Astrocyte of the cerebellum (primary cell): ENCODE data around the gene ACAP1.

Experiments used
- DNase-seq: peaks from one replicate; pipeline ENCODE4 v3.0.0-alpha.2; 2011; ENCODE audit warnings: low read depth
- H3K4me3 ChIP-seq: 2 replicates; pipeline ENCODE4 v1.5.1; 2011; ENCODE audit warnings: mild to moderate bottlenecking, low read depth, low read length, moderate library complexity
- in situ Hi-C: cut with HindIII; loops from 2 replicates; pipeline ENCODE4 v1.10.0; 2017; ENCODE audit warnings: low sequenced_read_pairs
- TF ChIP-seq, protein P1 (sequence below): IDR thresholded peaks from 2 replicates; pipeline ENCODE4 v1.5.1; 2012; ENCODE audit warnings: low read length, low read depth, moderate library complexity, mild to moderate bottlenecking; ENCODE audit errors: missing control alignments

Gene ACAP1, protein sequence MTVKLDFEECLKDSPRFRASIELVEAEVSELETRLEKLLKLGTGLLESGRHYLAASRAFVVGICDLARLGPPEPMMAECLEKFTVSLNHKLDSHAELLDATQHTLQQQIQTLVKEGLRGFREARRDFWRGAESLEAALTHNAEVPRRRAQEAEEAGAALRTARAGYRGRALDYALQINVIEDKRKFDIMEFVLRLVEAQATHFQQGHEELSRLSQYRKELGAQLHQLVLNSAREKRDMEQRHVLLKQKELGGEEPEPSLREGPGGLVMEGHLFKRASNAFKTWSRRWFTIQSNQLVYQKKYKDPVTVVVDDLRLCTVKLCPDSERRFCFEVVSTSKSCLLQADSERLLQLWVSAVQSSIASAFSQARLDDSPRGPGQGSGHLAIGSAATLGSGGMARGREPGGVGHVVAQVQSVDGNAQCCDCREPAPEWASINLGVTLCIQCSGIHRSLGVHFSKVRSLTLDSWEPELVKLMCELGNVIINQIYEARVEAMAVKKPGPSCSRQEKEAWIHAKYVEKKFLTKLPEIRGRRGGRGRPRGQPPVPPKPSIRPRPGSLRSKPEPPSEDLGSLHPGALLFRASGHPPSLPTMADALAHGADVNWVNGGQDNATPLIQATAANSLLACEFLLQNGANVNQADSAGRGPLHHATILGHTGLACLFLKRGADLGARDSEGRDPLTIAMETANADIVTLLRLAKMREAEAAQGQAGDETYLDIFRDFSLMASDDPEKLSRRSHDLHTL

DNA sequence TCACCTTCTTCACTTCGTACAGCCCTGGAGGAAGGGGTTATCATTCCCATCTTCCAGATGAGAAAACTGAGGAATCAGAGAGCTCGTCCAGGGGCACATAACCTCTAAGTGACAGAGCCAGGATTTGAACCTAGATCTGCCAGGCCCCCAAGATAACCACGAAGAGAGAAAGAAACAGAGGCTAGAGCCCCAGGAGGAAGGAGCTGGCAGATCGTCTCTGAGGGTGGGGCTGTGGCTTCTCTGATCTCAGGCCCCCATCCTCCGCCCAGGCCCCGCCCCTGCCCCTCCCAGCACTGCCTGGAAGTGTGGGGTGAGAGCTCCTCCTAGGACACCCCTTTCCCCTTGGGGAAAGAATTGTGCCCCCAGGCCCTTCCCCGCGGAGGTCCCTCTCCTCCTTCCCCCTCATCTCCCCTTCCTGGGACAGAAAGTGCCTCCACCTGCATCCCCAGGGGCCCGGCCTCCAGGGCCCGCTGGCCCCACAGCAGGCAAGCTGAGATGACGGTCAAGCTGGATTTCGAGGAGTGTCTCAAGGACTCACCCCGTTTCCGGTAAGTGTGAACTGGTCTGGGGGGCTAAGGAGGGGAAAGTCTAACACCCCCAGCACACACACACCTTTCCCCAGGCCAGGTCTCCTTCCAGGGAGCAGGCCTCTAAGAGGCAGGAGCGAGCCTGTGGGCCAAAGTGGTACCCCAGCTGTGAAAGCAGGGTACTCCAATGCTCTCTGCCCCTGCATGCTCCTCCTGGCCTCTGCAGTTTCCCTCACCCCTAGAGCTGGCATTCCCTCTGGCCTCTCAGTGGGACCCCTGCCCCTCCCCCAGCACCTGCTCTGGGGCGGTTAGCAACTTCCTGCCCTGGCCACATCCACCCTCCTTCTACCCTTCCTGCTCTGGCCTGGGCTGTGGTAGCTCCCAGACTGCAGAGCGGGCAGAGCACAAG is at the start of gene ACAP1:
ACAP1 (plus strand) TSS at position 290 of the 936 bp plus-strand sequence; CDS start at position 496, 206 bp downstream.
- DNase-seq, result no peak
- no peak within 1 kb of the TSS for H3K4me3 ChIP-seq
- in situ Hi-C loops, result no loop called here
- TF ChIP-seq, protein P1, sequence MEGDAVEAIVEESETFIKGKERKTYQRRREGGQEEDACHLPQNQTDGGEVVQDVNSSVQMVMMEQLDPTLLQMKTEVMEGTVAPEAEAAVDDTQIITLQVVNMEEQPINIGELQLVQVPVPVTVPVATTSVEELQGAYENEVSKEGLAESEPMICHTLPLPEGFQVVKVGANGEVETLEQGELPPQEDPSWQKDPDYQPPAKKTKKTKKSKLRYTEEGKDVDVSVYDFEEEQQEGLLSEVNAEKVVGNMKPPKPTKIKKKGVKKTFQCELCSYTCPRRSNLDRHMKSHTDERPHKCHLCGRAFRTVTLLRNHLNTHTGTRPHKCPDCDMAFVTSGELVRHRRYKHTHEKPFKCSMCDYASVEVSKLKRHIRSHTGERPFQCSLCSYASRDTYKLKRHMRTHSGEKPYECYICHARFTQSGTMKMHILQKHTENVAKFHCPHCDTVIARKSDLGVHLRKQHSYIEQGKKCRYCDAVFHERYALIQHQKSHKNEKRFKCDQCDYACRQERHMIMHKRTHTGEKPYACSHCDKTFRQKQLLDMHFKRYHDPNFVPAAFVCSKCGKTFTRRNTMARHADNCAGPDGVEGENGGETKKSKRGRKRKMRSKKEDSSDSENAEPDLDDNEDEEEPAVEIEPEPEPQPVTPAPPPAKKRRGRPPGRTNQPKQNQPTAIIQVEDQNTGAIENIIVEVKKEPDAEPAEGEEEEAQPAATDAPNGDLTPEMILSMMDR, result no peak

DNA sequence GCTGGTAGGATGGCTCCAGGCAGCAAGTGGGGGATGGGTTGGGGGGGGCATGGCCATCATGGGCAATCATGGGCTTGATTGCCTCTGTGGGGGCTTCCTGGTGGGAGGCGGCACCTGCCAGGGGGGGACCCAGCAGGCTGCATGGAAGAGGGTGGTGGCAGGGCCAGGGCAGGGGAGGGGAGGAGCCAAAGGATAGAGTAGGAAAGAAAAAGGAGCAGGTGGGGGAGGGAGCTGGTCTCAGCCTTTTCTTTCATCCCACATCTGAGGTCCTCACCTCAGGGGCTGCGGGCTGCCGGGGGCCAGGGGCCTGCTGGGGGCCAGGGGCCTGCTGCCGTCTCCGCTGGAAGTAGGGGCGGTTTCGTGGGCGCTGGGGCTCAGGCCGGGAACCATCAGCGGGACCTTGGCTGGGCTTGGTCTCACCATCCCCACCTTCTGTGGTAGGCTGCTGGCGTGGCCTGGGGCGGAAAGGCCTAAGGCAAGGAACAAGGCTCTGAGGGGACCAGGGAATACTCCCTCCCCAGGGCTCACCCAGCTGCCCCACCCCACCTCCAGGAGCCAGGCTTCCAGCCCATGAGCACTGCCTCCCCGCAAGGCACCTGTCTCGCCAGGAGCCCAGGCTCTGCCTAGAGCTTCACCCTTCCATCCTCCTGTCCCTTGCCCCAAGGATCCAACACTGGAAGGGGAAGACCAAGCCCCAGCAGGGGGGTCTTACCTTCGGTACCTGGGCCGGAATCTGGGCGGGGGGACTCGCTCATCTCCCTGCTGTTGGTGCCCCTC is 46.9 kb upstream of the ACAP1 start:
- no peak for DNase-seq
- H3K4me3 ChIP-seq, result no peak overlapping the region
- in situ Hi-C loops, result no loop called here
- TF ChIP-seq, protein P1, result no peak

DNA sequence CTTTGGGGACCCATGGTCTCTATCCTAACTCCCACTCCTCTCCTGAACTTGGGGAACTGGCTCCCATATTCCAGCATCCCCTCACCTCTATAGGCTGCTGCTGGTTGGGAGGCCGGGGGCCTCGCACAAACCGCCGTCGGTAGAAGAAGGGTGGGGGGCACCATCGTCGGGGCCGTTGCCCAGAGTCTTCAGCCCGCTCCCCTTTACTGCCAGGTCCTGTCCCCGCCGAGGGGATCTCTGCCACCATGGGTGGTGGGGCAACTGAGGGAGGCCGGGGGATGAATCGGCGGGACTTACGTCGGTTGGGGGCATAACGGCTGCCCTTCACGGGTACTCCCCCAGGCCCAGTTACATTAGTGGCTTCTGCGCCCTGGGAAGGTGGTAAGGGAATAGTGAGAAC is 46.2 kb upstream of the ACAP1 start:
- in situ Hi-C loops, result no loop called here
- DNase-seq, result no peak
- TF ChIP-seq, protein P1, result no peak
- no peak overlapping the region for H3K4me3 ChIP-seq

DNA sequence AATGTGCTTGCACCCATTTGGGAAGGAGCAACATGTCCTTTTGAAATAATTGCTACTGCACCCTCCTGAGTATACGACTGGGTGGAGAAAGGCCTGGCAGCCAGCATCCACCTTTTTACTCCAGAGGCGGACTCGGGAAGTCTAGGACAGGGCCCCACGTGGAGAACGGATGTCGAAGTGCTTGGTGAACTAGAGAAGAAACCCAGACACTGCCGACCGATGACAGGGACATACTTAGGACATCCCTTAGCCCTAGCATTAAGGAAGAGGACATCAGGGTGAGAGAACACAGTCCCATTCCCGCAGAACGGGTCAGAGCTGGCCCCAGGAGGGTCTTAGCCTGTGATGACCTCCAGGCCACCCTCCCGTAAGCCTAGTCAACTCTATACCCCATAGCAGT is 45.6 kb upstream of the ACAP1 start:
- H3K4me3 ChIP-seq, result no peak overlapping the region
- in situ Hi-C loops, result no loop called here
- TF ChIP-seq, protein P1, result no peak
- DNase-seq, result no peak

DNA sequence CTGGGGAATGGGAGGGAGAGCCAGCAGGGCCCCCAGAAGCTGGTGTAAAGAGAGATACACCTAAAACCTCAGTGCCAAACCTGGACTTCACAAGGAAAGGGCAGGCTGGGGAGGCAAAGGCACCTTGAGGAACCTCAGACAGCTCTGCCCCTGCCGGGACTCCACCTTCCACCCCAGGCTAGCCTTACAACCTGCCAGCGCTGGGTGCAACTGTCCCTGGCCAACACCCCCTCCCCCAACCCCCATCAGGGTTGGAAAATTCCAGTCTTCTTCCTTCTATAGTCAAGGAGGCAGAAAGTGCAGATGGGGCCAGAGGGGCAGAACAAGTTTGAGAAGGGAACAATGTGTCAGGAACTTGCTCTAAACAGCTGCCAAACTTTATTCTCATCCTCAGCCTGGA is 44.1 kb upstream of the ACAP1 start:
- TF ChIP-seq, protein P1, result no peak
- in situ Hi-C loops, result no loop called here
- no peak for DNase-seq
- H3K4me3 ChIP-seq, result no peak overlapping the region
